ENCODE results near the gene GPR137B. TPM values are rescaled to one million over a fixed set of nuclear protein-coding genes. Genes with fewer than 3 reads are reported as not detected.

GPR137B gene
- total and polyA plus RNA-seq, 2 donors (not counting 1 experiment from before 2014, with no cell fraction given), result 12.9 to 13.6 TPM

DNA sequence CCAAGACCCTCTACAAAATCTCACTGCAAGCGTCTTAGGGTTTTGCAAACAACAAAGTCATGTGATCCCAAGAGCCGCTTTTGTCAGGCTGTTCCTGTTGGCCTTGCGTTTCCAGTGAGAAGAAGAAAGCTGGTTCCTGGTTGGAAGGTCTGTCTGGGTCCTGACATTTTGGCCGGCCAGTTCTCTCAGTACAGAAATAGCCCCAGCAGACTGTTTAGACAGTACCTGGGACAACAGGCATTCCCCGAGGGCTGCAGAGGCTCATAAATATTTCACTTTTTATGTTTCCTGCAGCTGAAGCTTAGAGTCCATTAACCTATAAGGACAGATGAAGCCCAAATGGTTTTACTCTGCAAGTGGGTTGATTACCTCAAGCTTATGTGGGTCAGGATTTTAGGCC, 8.6 kb downstream of the GPR137B start:
- Histone ChIP-seq H3K4me2 (ENCODE audit: extremely low read depth, insufficient read depth, low read length) (no peak overlapping the region), H4K20me1 (ENCODE audit: control insufficient read depth, extremely low read depth, insufficient read depth, low read length) (no peaks in the 10 kb centered on the region), H3K36me3 (ENCODE audit: control insufficient read depth, insufficient read depth, low read length) (no peaks in the 10 kb centered on the region), H3K4me3 (replicated peaks in 1 of 4; ENCODE audit: control extremely low read depth in 1 of 4, insufficient read depth in 1 of 4, low read depth in 3 of 4, low read length in 4 of 4) (no peak overlapping the region), H3K4me1 (ENCODE audit: control insufficient read depth, extremely low read depth, insufficient read depth, low read length) (no peaks in the 10 kb centered on the region), H3K27ac (ENCODE audit: insufficient read depth, low read length) (no peak overlapping the region), H2AFZ (ENCODE audit: low read length) (no peak overlapping the region), H3K9ac (ENCODE audit: insufficient read depth, low read length) (no peak overlapping the region), H3K79me2 (ENCODE audit: control insufficient read depth, insufficient read depth, low read length) (no peaks in the 10 kb centered on the region), H3K9me3 (ENCODE audit: control insufficient read depth, insufficient read depth, low read depth, low read length) (no peaks in the 10 kb centered on the region), H3K27me3 (ENCODE audit: control insufficient read depth, insufficient read depth, low read length) (no peaks in the 10 kb centered on the region)
- DNase-seq (ENCODE audit: low read depth in 2 of 2), result no peak
- TF ChIP-seq EZH2 (IDR thresholded peaks at IDR 0.05; ENCODE audit: low read length, missing control alignments), result no peak
- TF ChIP-seq, protein P1, sequence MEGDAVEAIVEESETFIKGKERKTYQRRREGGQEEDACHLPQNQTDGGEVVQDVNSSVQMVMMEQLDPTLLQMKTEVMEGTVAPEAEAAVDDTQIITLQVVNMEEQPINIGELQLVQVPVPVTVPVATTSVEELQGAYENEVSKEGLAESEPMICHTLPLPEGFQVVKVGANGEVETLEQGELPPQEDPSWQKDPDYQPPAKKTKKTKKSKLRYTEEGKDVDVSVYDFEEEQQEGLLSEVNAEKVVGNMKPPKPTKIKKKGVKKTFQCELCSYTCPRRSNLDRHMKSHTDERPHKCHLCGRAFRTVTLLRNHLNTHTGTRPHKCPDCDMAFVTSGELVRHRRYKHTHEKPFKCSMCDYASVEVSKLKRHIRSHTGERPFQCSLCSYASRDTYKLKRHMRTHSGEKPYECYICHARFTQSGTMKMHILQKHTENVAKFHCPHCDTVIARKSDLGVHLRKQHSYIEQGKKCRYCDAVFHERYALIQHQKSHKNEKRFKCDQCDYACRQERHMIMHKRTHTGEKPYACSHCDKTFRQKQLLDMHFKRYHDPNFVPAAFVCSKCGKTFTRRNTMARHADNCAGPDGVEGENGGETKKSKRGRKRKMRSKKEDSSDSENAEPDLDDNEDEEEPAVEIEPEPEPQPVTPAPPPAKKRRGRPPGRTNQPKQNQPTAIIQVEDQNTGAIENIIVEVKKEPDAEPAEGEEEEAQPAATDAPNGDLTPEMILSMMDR (conservative IDR thresholded peaks at IDR 0.05 in 1 of 2, IDR thresholded peaks at IDR 0.05 in 1 of 2; ENCODE audit: low read depth in 1 of 2, low read length in 2 of 2), result no peak

DNA sequence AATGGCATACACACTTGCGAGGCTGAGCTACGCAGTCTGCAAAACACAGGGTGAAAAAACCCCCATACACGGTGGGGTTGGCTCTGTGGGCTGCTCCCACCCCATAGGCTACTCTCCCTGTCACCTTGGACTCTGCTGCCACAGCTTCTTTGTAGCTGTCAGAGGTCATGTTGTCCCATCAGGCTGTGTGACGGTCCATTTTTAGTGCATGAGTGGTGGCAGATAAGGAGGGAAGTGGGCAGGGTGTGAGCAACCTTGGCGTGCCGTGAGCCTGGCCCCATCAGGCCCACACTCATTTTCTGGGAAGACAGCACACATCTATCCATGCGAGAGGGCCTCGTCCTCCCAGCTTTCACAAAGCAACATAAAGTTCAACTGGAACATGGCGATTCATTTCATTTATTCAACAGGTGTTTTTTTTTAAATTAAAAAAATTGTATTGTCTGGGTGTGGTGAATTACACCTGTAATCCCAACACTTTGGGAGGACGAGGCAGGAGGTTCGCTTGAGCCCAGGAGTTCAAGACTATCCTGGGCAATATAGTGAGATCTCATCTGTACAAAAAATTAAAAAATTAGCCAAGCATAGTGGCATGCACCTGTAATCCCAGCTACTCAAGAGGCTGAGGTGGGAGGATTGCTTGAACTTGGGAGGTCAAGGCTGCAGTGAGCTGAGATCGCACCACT, 9.5 kb downstream of the GPR137B start:
- no peak overlapping the region for H2AFZ ChIP-seq (ENCODE audit: low read length)
- H3K4me2 ChIP-seq (ENCODE audit: extremely low read depth, insufficient read depth, low read length), result no peak overlapping the region
- DNase-seq (ENCODE audit: low read depth in 2 of 2), result no peak
- no peak overlapping the region for H3K27ac ChIP-seq (ENCODE audit: insufficient read depth, low read length)
- H3K36me3 ChIP-seq (ENCODE audit: control insufficient read depth, insufficient read depth, low read length), result no peaks in the 10 kb centered on the region
- H3K4me3 ChIP-seq (replicated peaks in 1 of 4; ENCODE audit: control extremely low read depth in 1 of 4, insufficient read depth in 1 of 4, low read depth in 3 of 4, low read length in 4 of 4), result no peak overlapping the region
- no peaks in the 10 kb centered on the region for H4K20me1 ChIP-seq (ENCODE audit: control insufficient read depth, extremely low read depth, insufficient read depth, low read length)
- no peaks in the 10 kb centered on the region for H3K9me3 ChIP-seq (ENCODE audit: control insufficient read depth, insufficient read depth, low read depth, low read length)
- no peaks in the 10 kb centered on the region for H3K27me3 ChIP-seq (ENCODE audit: control insufficient read depth, insufficient read depth, low read length)
- H3K9ac ChIP-seq (ENCODE audit: insufficient read depth, low read length), result no peak overlapping the region
- H3K79me2 ChIP-seq (ENCODE audit: control insufficient read depth, insufficient read depth, low read length), result no peaks in the 10 kb centered on the region
- TF ChIP-seq EZH2 (IDR thresholded peaks at IDR 0.05; ENCODE audit: low read length, missing control alignments), result no peak
- TF ChIP-seq, protein P1 (conservative IDR thresholded peaks at IDR 0.05 in 1 of 2, IDR thresholded peaks at IDR 0.05 in 1 of 2; ENCODE audit: low read depth in 1 of 2, low read length in 2 of 2), result no peak
- H3K4me1 ChIP-seq (ENCODE audit: control insufficient read depth, extremely low read depth, insufficient read depth, low read length), result no peaks in the 10 kb centered on the region

DNA sequence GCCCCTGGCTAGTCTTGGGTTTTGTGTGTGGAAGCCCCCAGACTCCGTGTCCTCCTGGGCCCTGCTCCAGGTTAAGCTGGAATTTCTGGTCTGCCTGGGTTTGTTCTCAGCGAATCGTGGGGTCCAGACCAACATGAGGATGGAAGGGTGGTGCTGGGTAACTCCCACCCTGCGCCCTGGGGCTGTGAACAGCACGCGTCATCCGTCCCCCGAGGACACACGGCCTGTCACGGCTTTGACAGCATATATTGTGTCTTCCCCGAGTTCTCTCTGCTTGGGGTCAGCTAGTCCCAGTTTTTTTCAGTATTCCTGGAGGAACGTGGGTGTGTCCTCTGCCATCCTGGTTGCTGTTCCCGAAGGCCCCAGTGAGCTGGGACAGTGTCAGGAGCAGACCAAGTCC, 11.8 kb downstream of the GPR137B start:
- H3K79me2 ChIP-seq (ENCODE audit: control insufficient read depth, insufficient read depth, low read length), result no peaks in the 10 kb centered on the region
- TF ChIP-seq, protein P1 (conservative IDR thresholded peaks at IDR 0.05 in 1 of 2, IDR thresholded peaks at IDR 0.05 in 1 of 2; ENCODE audit: low read depth in 1 of 2, low read length in 2 of 2), result no peak
- no peak for TF ChIP-seq EZH2 (IDR thresholded peaks at IDR 0.05; ENCODE audit: low read length, missing control alignments)
- no peak for DNase-seq (ENCODE audit: low read depth in 2 of 2)
- H3K9ac ChIP-seq (ENCODE audit: insufficient read depth, low read length), result no peak overlapping the region
- H3K4me3 ChIP-seq (replicated peaks in 1 of 4; ENCODE audit: control extremely low read depth in 1 of 4, insufficient read depth in 1 of 4, low read depth in 3 of 4, low read length in 4 of 4), result no peak overlapping the region
- H3K9me3 ChIP-seq (ENCODE audit: control insufficient read depth, insufficient read depth, low read depth, low read length), result no peaks in the 10 kb centered on the region
- H3K27ac ChIP-seq (ENCODE audit: insufficient read depth, low read length), result no peak overlapping the region
- no peak overlapping the region for H3K4me2 ChIP-seq (ENCODE audit: extremely low read depth, insufficient read depth, low read length)
- H3K27me3 ChIP-seq (ENCODE audit: control insufficient read depth, insufficient read depth, low read length), result no peaks in the 10 kb centered on the region
- no peak overlapping the region for H2AFZ ChIP-seq (ENCODE audit: low read length)
- no peaks in the 10 kb centered on the region for H4K20me1 ChIP-seq (ENCODE audit: control insufficient read depth, extremely low read depth, insufficient read depth, low read length)
- H3K4me1 ChIP-seq (ENCODE audit: control insufficient read depth, extremely low read depth, insufficient read depth, low read length), result no peaks in the 10 kb centered on the region
- no peaks in the 10 kb centered on the region for H3K36me3 ChIP-seq (ENCODE audit: control insufficient read depth, insufficient read depth, low read length)

Data from fibroblast of lung (primary cell).